ENCODE measurements around the gene NIPAL4.

The NIPAL4 gene

DNA sequence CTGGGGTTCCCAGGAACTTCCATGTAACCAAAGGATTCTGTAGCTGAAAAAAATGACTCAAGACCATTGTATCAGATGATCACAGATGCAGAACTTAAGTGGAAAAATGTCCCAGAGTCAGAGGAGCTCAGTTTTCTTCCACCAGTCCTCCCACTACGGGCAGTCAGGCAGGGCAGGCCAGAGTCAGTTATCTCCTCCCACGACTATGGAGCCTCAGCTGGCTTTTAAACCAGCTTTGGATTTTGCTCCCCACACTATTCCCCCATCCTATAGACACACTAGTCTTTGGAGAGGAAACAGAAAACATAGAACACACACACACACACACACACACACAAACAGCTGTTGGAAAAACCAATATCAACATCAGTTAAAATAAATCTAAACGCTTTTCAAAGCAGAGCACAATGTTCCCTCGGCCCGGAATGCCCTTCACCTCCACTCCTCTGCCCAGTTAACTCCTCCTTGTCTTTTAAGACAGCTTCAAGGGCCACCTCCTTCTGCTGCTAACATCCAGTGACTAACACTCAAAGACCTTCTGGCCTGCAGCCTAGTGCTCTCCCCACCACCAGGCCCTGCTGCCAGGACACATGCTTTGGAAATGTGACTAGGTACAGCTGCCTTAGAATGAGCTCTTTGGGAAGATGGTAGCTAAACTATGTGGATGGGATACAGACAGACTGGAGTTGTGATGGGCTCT, 56.8 kb downstream of the NIPAL4 start:
- no peak for DNase-seq (ENCODE audit: low spot score)

DNA sequence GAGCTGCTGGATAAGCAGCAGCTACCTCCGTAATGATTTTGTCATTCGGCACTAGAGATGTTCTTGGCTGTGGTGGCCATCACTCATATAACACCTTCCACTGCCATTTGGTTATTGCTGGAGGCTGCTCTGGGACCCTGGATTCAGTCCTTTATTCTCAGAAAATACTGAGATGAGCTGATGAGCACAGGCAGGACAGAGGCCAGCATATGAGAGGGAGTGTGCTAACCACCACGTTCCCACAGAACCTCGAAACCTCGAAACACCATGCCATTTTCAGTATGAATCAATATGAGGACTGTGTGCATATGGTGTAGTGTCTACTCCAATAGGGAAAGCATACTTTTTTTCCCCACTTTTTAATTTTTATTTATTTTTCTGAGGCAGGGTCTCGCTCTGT, 59.0 kb downstream of the NIPAL4 start:
- DNase-seq (ENCODE audit: low spot score) = no peak

DNA sequence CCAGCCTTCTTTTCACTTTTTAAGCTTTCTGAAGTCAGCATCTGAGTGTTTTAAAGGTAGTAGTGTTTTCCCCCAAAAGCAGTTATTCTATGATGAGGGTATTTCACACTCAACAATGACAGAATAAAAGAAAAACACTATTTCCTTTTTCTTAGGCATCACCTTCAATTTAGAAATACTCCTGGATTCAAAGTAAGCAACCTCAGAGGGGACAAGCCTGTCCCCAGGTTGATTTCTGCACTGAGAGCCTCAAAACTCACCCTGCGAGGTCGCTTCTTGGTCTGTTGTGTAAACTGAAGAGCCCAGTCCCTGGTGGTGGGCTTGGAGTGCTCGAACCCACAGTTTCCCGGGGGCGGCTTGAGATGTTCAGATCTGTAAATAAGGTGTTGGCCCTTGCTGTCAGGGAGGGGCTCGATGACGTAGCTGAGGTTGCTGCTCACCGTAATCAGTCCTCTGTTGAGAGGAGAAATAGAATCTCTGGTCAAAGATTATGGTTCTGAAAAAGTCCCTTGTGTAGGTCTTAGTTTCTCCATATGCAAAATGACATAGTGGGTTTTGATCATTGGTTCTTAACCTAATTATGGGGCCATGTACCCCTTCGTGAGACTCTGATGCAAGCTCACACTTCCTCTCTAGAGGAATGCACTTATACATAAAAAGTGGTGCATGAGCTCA, 59.7 kb downstream of the NIPAL4 start:
- no peak for DNase-seq (ENCODE audit: low spot score)

DNA sequence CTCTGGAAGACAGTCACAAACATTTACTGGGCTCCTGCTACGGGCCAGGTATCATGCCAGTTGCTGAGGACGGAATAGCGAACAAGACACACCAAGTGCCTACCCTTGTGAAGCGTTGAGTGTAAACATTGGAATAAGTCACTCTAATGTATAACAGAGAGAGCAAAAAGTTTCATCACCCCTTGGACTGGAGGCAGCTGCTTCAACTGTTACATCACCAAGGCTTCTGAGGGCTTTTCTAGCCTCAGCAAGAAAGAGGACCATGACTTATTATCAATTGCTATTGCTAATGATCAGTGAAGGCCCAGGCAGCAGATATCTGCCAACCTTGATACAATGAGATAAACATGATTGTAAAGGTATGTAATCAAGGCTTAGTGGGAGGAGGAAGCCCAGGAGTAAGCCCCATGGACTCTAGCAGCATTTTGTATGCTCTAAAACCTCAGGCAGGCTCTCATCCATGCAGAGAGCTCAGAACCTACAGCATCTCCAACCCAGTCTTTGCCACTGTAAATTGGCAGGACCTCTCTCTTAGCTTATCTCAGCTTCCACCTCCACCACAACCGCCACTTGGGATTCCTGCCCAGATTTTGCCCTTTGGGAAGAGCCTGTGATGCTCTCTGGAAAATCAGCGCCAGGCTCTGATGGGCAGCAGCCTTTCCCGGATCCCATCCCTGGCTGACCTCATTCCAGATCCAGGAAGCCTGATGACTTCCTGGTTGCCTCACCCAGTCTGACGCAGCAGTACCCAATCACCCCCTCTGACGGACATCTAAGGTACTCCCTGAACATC, 61.1 kb downstream of the NIPAL4 start:
- no peak for DNase-seq (ENCODE audit: low spot score)

DNA sequence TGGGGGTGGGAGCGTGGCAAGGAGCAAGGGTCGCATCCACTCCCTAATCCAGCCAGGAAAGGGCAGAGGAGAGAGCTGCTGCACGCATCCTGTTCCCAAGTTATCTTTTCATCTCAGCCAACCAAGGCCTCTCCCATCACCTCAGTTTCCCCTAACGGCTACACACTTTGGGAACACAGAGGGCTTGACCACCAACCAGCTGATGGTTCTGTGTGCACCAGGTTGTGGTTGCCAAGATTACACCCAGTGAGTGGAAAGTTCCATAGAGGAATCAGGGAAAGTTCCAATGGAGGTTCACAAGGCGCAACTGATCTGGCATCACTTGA, 61.7 kb downstream of the NIPAL4 start:
- no peak for DNase-seq (ENCODE audit: low spot score)

DNA sequence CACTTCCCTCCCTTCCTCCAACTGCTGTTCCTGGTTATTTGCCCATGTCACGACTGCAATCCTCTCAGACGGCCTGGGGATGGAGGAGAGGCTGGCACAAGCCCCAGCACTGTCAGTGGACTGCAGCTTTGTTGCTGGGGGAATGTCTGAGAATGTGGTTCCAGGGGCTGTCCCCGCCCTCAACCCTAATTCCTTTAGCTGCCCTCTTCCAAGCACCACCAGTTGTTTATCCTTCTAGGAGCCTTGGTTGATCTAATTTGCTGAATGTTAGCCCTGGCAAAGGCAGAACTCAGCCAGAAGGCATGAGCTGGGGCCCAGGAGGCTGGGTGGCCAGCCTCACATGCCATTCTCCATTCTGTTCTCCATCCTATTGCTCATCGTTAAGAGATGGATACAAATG, 64.0 kb downstream of the NIPAL4 start:
- DNase-seq (ENCODE audit: low spot score) = no peak

All from germinal center (tissue), 1 donor.